WI38 (cell line): ENCODE measurements around the gene NLN.
"Not testable (repeated sequence)": the region's sequence is repeated elsewhere in the genome, so short reads cannot be mapped to it uniquely, and the experiment has no call there.

Experiments used
- H3K4me3 ChIP-seq: 2 replicates; pipeline ENCODE4 v1.5.1; 2011; ENCODE audit warnings: low read depth, mild to moderate bottlenecking, control low read depth, low read length
- CTCF ChIP-seq: IDR thresholded peaks from 2 replicates; pipeline ENCODE4 v1.5.1; 2012; ENCODE audit warnings: low read depth, mild to moderate bottlenecking, control low read depth, low read length

NLN gene

GRCh38 chr5:65832603-65833228 is 110.7 kb downstream of the NLN start:
- H3K4me3 ChIP-seq = no peak overlapping the region
- no peak for TF ChIP-seq CTCF

- H3K4me3 ChIP-seq = no peak overlapping the region
- TF ChIP-seq CTCF = no peak
Measured at GRCh38 chr5:65833780-65834179, 111.8 kb downstream of the NLN start.

- no peak for TF ChIP-seq CTCF
- H3K4me3 ChIP-seq = no peak overlapping the region
Measured at GRCh38 chr5:65834306-65834705, 112.3 kb downstream of the NLN start.

- no peak overlapping the region for H3K4me3 ChIP-seq
- TF ChIP-seq CTCF = no peak
Measured at GRCh38 chr5:65835191-65835590, 113.2 kb downstream of the NLN start.

- no peak for TF ChIP-seq CTCF
- H3K4me3 ChIP-seq = no peak overlapping the region
Measured at GRCh38 chr5:65837139-65837538, 115.1 kb downstream of the NLN start.

- H3K4me3 ChIP-seq = not testable (repeated sequence)
Measured at GRCh38 chr5:65839170-65839569, 117.2 kb downstream of the NLN start.

- TF ChIP-seq CTCF = no peak
- no peak overlapping the region for H3K4me3 ChIP-seq
Measured at GRCh38 chr5:65840071-65840470, 118.1 kb downstream of the NLN start.

- not testable (repeated sequence) for H3K4me3 ChIP-seq
Measured at GRCh38 chr5:65844763-65845162, 122.8 kb downstream of the NLN start.
